HepG2 (cell line): ENCODE data around the gene TARDBP. TPM values are rescaled to one million over a fixed set of nuclear protein-coding genes. Genes with fewer than 3 reads are reported as not detected.

Experiments used
- ATAC-seq: fragments of 200-7000 bp; cut with Tn5 transposase; 3 replicates; pipeline ENCODE4 v1.9.1; 2020; ENCODE audit warnings: mild to moderate bottlenecking, moderate library complexity
- BruUV-seq: library from RNA; stranded (reverse); fragments of 400-500 nt; replicated peaks from 2 replicates; lab custom pipeline; 2021; lab: Mats Ljungman, UMichigan
- CTCF ChIA-PET: fragments of 300-600 bp; formaldehyde crosslinking; extraction: SDS; loops from one replicate; lab custom pipeline; 2021; ENCODE audit warnings: low total read pairs, inconsistent platforms, low intra/inter-chr PET ratio; lab: Yijun Ruan, JAX
- POLR2A ChIA-PET: fragments of 350-600 bp; sonication (Branson Sonifier 250); formaldehyde crosslinking; loops from one replicate; lab custom pipeline; 2020; ENCODE audit warnings: antibody characterized with exemption, inconsistent platforms; lab: Yijun Ruan, JAX
- DNase-seq: peaks from one replicate; pipeline ENCODE4 v3.0.0-alpha.2; 2015; ENCODE audit warnings: low spot score
- FAIRE-seq: peaks from 3 replicates; lab custom pipeline; 2011; peaks lifted over from hg19 to GRCh38; lab: Jason Lieb, UNC
- H2AFZ ChIP-seq: one replicate; pipeline ENCODE4 v1.6.1; 2011; ENCODE audit warnings: low read length, inconsistent platforms
- H3K27ac ChIP-seq: fragments of 300-600 bp; 3 replicates; pipeline ENCODE4 v1.8.0; 2011; ENCODE audit warnings: mixed run types, mild to moderate bottlenecking, mixed read lengths, low read length, inconsistent platforms; ENCODE audit not compliant: insufficient read depth; ENCODE audit errors: extremely low read length
- H3K27me3 ChIP-seq, 2 experiments: fragments of 200-600 bp in 1 of 2; 2 replicates in 1 of 2; 3 replicates in 1 of 2; pipeline versions ENCODE4 v1.6.0 to v1.8.0; 2011; ENCODE audit warnings: low read length in 2 of 2, mild to moderate bottlenecking in 2 of 2, moderate library complexity in 2 of 2, inconsistent platforms in 1 of 2; ENCODE audit not compliant: insufficient read depth in 2 of 2, control insufficient read depth in 1 of 2
- H3K36me3 ChIP-seq, 2 experiments: fragments of 200-600 bp in 1 of 2; replicated peaks in 1 of 2; 2 replicates in 1 of 2; 3 replicates in 1 of 2; pipeline versions ENCODE4 v1.5.1 to v1.8.0; 2011; ENCODE audit warnings: low read length in 2 of 2, inconsistent platforms in 1 of 2; ENCODE audit not compliant: insufficient read depth in 2 of 2, control insufficient read depth in 1 of 2
- H3K4me1 ChIP-seq: 2 replicates; pipeline ENCODE4 v1.5.1; 2012; ENCODE audit warnings: low read length, inconsistent platforms; ENCODE audit not compliant: insufficient read depth
- H3K4me2 ChIP-seq: 2 replicates; pipeline ENCODE4 v1.6.0; 2011; ENCODE audit warnings: low read depth, low read length, inconsistent platforms
- H3K4me3 ChIP-seq, 3 experiments: fragments of 200-600 bp in 1 of 3; sonication (generic), shearing (Covaris generic) in 1 of 3; replicated peaks in 1 of 3; 2 replicates each; pipeline ENCODE4 v1.5.1; 2011 to 2016; ENCODE audit warnings: low read length in 3 of 3, inconsistent platforms in 2 of 3, low read depth in 2 of 3, mild to moderate bottlenecking in 2 of 3, control low read depth in 1 of 3, mixed read lengths in 1 of 3; ENCODE audit not compliant: insufficient read depth in 1 of 3
- H3K79me2 ChIP-seq: one replicate; pipeline ENCODE4 v1.6.1; 2011; ENCODE audit warnings: low read length, inconsistent platforms; ENCODE audit not compliant: insufficient read depth
- H3K9ac ChIP-seq: 2 replicates; pipeline ENCODE4 v1.6.0; 2011; ENCODE audit warnings: mild to moderate bottlenecking, low read depth, low read length, inconsistent platforms; ENCODE audit not compliant: insufficient read depth
- H3K9me3 ChIP-seq: 2 replicates; pipeline ENCODE4 v1.5.1; 2012; ENCODE audit warnings: mild to moderate bottlenecking, low read length
- H4K20me1 ChIP-seq: 2 replicates; pipeline ENCODE4 v1.6.0; 2011; ENCODE audit warnings: inconsistent platforms, mild to moderate bottlenecking, low read length, moderate library complexity; ENCODE audit not compliant: insufficient read depth
- BRF2 ChIP-seq: sonication (generic); formaldehyde crosslinking; IDR thresholded peaks from 2 replicates; pipeline ENCODE4 v1.8.1; 2022; ENCODE audit warnings: mild to moderate bottlenecking, missing genetic modification reagents
- CEBPG ChIP-seq: IDR thresholded peaks from 2 replicates; pipeline ENCODE4 v1.6.1; 2016
- CHD2 ChIP-seq: IDR thresholded peaks from 2 replicates; pipeline ENCODE4 v1.6.1; 2011; ENCODE audit warnings: low read depth, low read length, improper control_type of control experiment
- FOSL2 ChIP-seq: sonication (generic); formaldehyde crosslinking; IDR thresholded peaks from 2 replicates; pipeline ENCODE4 v1.4.0; 2020; ENCODE audit warnings: missing genetic modification reagents
- FOXP4 ChIP-seq: sonication (generic); formaldehyde crosslinking; IDR thresholded peaks from 2 replicates; pipeline ENCODE4 v1.4.0; 2020; ENCODE audit warnings: missing genetic modification reagents
- GABPA ChIP-seq, 2 experiments: IDR thresholded peaks; 2 replicates each; pipeline ENCODE4 v1.6.1; 2011 to 2016; ENCODE audit warnings: low read depth in 2 of 2, low read length in 1 of 2, missing biosample characterization in 1 of 2, missing genetic modification characterization in 1 of 2
- KDM2A ChIP-seq: sonication (generic); formaldehyde crosslinking; IDR thresholded peaks from 2 replicates; pipeline ENCODE4 v1.4.0; 2020; ENCODE audit warnings: low read depth, missing genetic modification reagents, borderline replicate concordance
- MYC ChIP-seq: sonication (generic); formaldehyde crosslinking; IDR thresholded peaks from 2 replicates; pipeline ENCODE4 v1.9.0; 2021; ENCODE audit warnings: missing genetic modification reagents, borderline replicate concordance
- NBN ChIP-seq: fragments of 450-650 bp; conservative IDR thresholded peaks from 2 replicates; pipeline ENCODE4 v1.6.1; 2017
- NCOA1 ChIP-seq: sonication (generic); formaldehyde crosslinking; IDR thresholded peaks from 2 replicates; pipeline ENCODE4 v1.9.0; 2021; ENCODE audit warnings: missing genetic modification reagents
- SNAI1 ChIP-seq: sonication (generic); formaldehyde crosslinking; IDR thresholded peaks from 2 replicates; pipeline ENCODE4 v1.5.0; 2020; ENCODE audit warnings: mild to moderate bottlenecking, missing genetic modification reagents, borderline replicate concordance
- ZNF362 ChIP-seq: sonication (generic); formaldehyde crosslinking; IDR thresholded peaks from 2 replicates; pipeline ENCODE4 v1.4.0; 2020; ENCODE audit warnings: missing genetic modification reagents, mild to moderate bottlenecking, borderline replicate concordance
- ZNF414 ChIP-seq: sonication (generic); formaldehyde crosslinking; IDR thresholded peaks from 2 replicates; pipeline ENCODE4 v1.5.0; 2020; ENCODE audit warnings: missing genetic modification reagents
- ZNF510 ChIP-seq: sonication (generic); formaldehyde crosslinking; IDR thresholded peaks from 2 replicates; pipeline ENCODE4 v1.4.0; 2020; ENCODE audit warnings: low read depth, mild to moderate bottlenecking, missing genetic modification reagents
- WGBS: methylation state at CpG from one replicate; pipeline ENCODE4 v1.1.6; 2017; ENCODE audit warnings: low lambda C conversion rate; 5-methylcytosine and 5-hydroxymethylcytosine counted together
- in situ Hi-C: cut with HindIII; loops from 2 replicates; pipeline ENCODE4 v1.10.0; 2017; ENCODE audit warnings: low pct_unique_long_range_greater_than_20kb; ENCODE audit not compliant: extremely low pct_ligation_motif_present
- intact Hi-C: fragments of 100-400 bp; cut with micrococcal nuclease; formaldehyde crosslinking; loops from one replicate; pipeline ENCODE4 v1.10.0; 2022; ENCODE audit not compliant: unreplicated experiment
- polyA plus RNA-seq, 8 experiments: library from polyadenylated mRNA; depleted of rRNA in 3 of 8; stranded (reverse) in 7 of 8; unstranded in 1 of 8; fragments of >200 nt; fragmentation: Illumina TruSeq in 4 of 8; extraction: Trizol in 4 of 8; gene quantifications; 2 replicates each; pipeline versions ENCODE4 v1.2.1 to v1.2.3, GENCODE V29; 2011 to 2016; ENCODE audit warnings: low read depth in 4 of 8, missing spikeins in 1 of 8, mixed read lengths in 1 of 8; ENCODE audit not compliant: insufficient read depth in 1 of 8
- total RNA-seq, 5 experiments: library from RNA; depleted of rRNA; stranded (reverse); fragments of >200 nt; fragmentation: Illumina TruSeq; extraction: Trizol; gene quantifications; 2 replicates each; pipeline ENCODE4 v1.2.3, GENCODE V29; 2016; ENCODE audit warnings: low read depth in 1 of 5

The TARDBP gene
- total and polyA plus RNA-seq, 2 of the 13 experiments (the other 11 are each of a cell fraction or from before 2014, with no cell fraction given), result 62.4 to 93.0 TPM

- Histone ChIP-seq H3K4me1 (peaks cover 30% of the 10 kb centered on the region), H3K36me3 (peaks cover 5 to 33% of the 10 kb centered on the region in 2 experiments; a peak in 4 of 5 replicates), H3K4me3 (peak within 1 kb of the TSS; percentile 85 to 97 (median 86)), H3K9me3 (no peaks in the 10 kb centered on the region), H3K79me2 (peaks cover 16% of the 10 kb centered on the region), H4K20me1 (no peaks in the 10 kb centered on the region), H3K27me3 (no peaks in the 10 kb centered on the region; a peak in 1 of 5 replicates), H3K4me2 (peak within 1 kb of the TSS; percentile 89), H2AFZ (no peak within 1 kb of the TSS), H3K27ac (peak within 1 kb of the TSS; percentile 77), H3K9ac (peak within 1 kb of the TSS; percentile 91)
- TSS peak; percentile 87 for BruUV-seq
- ChIA-PET CTCF (interaction anchor here (1.5 kb wide), 1 partner anchor 23 kb away, joined by 5 read pairs; no protein-coding TSS in a partner anchor), POLR2A (interaction anchor here (0.6 to 2.8 kb wide), 8 partner anchors 7 to 207 kb away, joined by 3 to 18 read pairs (median 3); partner anchors contain the start of genes EXOSC10, MASP2, MTOR and TARDBP)
- in situ Hi-C loops (no loop called here), intact Hi-C loops (loop anchor here (1.0 to 2.0 kb wide), 2 partner anchors 23 to 39 kb away; partner anchors contain the start of gene EXOSC10)
- 2% methylated on average over 15 of the region's 83 CpGs for WGBS
- ATAC-seq, result peak; percentile 94
- DNase-seq, result peak; percentile 76
- FAIRE-seq, result no peak
- peak; percentile 50; the same call in 1 of the 2 replicates for TF ChIP-seq MYC (CRISPR knock-in tag)
- TF ChIP-seq GABPA (IDR thresholded peaks at IDR 0.05; ENCODE audit: low read depth, low read length), result peak; percentile 65
- peak; percentile 47; the same call in 1 of the 2 replicates for TF ChIP-seq GABPA (CRISPR knock-in tag; IDR thresholded peaks at IDR 0.05; ENCODE audit: low read depth)
- no peak for TF ChIP-seq BRF2 (CRISPR knock-in tag)
- TF ChIP-seq ZNF362 (CRISPR knock-in tag), result no peak
- TF ChIP-seq ZNF414 (CRISPR knock-in tag), result no peak
- peak; percentile 68 for TF ChIP-seq KDM2A (CRISPR knock-in tag)
- TF ChIP-seq CHD2, result 0 out of 2 replicates have a peak, but pooled peaks have one; percentile 16
- peak; percentile 25; the same call in 1 of the 2 replicates for TF ChIP-seq FOXP4 (CRISPR knock-in tag)
- TF ChIP-seq NCOA1 (CRISPR knock-in tag), result no peak
- TF ChIP-seq SNAI1, result 0 out of 2 replicates have a peak, but pooled peaks have one; percentile 11
- no peak for TF ChIP-seq ZNF510 (CRISPR knock-in tag)
- TF ChIP-seq FOSL2 (CRISPR knock-in tag), result peak; percentile 17; the same call in 1 of the 2 replicates
- no peak for TF ChIP-seq NBN
- TF ChIP-seq CEBPG (CRISPR knock-in tag), result 0 out of 2 replicates have a peak, but pooled peaks have one; percentile 5
These were observed 47.7 kb downstream of the TARDBP start, which contains the start of gene SRM for GRCh38 chr1:11059968-11060830. SRM (minus strand) TSS chr1:11060018; CDS start chr1:11059943, 75 bp downstream.
